SK-N-SH treated with all-trans-retinoic acid at 6 μM for 48 hours (cell line): Measurements from ENCODE around the gene METTL25.

ENCODE experiments used
- ATAC-seq: fragments of 200-7000 bp; cut with Tn5 transposase; 3 replicates; pipeline ENCODE4 v1.9.1; 2020; ENCODE audit warnings: mild to moderate bottlenecking, moderate library complexity
- ARNTL ChIP-seq: fragments of 450-650 bp; formaldehyde crosslinking; IDR thresholded peaks from 2 replicates; pipeline ENCODE4 v1.5.0; 2020; ENCODE audit warnings: low read depth, mild to moderate bottlenecking, moderate library complexity, borderline replicate concordance
- BACH2 ChIP-seq: fragments of 250-450 bp; sonication (Bioruptor Pico); IDR thresholded peaks from 2 replicates; pipeline ENCODE4 v1.9.0; 2021; ENCODE audit warnings: mild to moderate bottlenecking, borderline replicate concordance
- CREB5 ChIP-seq: fragments of 250-450 bp; sonication (Bioruptor Pico); IDR thresholded peaks from 2 replicates; pipeline ENCODE4 v1.5.1; 2020; ENCODE audit warnings: low read depth, mild to moderate bottlenecking, moderate library complexity
- CSRNP3 ChIP-seq: fragments of 250-450 bp; sonication (Bioruptor Pico); IDR thresholded peaks from 2 replicates; pipeline ENCODE4 v1.5.1; 2021; ENCODE audit warnings: mild to moderate bottlenecking, moderate library complexity
- ESRRG ChIP-seq: fragments of 250-450 bp; sonication (Bioruptor Pico); IDR thresholded peaks from 2 replicates; pipeline ENCODE4 v1.6.1; 2021; ENCODE audit warnings: mild to moderate bottlenecking
- ISL1 ChIP-seq: fragments of 250-450 bp; sonication (Bioruptor Pico); IDR thresholded peaks from 2 replicates; pipeline ENCODE4 v2.1.2; 2022; ENCODE audit warnings: mild to moderate bottlenecking, moderate library complexity
- PPARA ChIP-seq: fragments of 250-450 bp; sonication (Bioruptor Pico); IDR thresholded peaks from 2 replicates; pipeline ENCODE4 v1.5.0; 2020; ENCODE audit warnings: mild to moderate bottlenecking, borderline replicate concordance
- RARB ChIP-seq: fragments of 250-450 bp; sonication (Bioruptor Pico); IDR thresholded peaks from 2 replicates; pipeline ENCODE4 v1.8.0; 2021; ENCODE audit warnings: mild to moderate bottlenecking, moderate library complexity
- SNAI2 ChIP-seq: fragments of 250-450 bp; sonication (Bioruptor Pico); IDR thresholded peaks from 2 replicates; pipeline ENCODE4 v1.5.0; 2020; ENCODE audit warnings: mild to moderate bottlenecking, moderate library complexity
- TCF4 ChIP-seq: fragments of 250-450 bp; sonication (Bioruptor Pico); IDR thresholded peaks from 2 replicates; pipeline ENCODE4 v1.8.0; 2021; ENCODE audit warnings: mild to moderate bottlenecking, moderate library complexity, borderline replicate concordance
- TOX ChIP-seq: fragments of 250-450 bp; sonication (Bioruptor Pico); IDR thresholded peaks from 2 replicates; pipeline ENCODE4 v1.8.0; 2021; ENCODE audit warnings: mild to moderate bottlenecking, moderate library complexity, borderline replicate concordance
- TSHZ2 ChIP-seq: fragments of 250-450 bp; sonication (Bioruptor Pico); IDR thresholded peaks from 2 replicates; pipeline ENCODE4 v1.5.0; 2020; ENCODE audit warnings: mild to moderate bottlenecking, moderate library complexity
- ZFP3 ChIP-seq: fragments of 250-450 bp; sonication (Bioruptor Pico); IDR thresholded peaks from 2 replicates; pipeline ENCODE4 v1.5.0; 2020; ENCODE audit warnings: mild to moderate bottlenecking, moderate library complexity
- ZFP30 ChIP-seq: fragments of 450-650 bp; formaldehyde crosslinking; IDR thresholded peaks from 2 replicates; pipeline ENCODE4 v1.5.0; 2022; ENCODE audit warnings: mild to moderate bottlenecking, moderate library complexity
- ZNF565 ChIP-seq: fragments of 450-650 bp; formaldehyde crosslinking; conservative IDR thresholded peaks from 2 replicates; pipeline ENCODE4 v1.5.0; 2020; ENCODE audit warnings: low read depth, mild to moderate bottlenecking, moderate library complexity
- ZNF8 ChIP-seq: fragments of 450-650 bp; formaldehyde crosslinking; IDR thresholded peaks from 2 replicates; pipeline ENCODE4 v1.5.0; 2020; ENCODE audit warnings: mild to moderate bottlenecking, moderate library complexity
- TF ChIP-seq, protein P1 (sequence below): fragments of 250-450 bp; sonication (Bioruptor Pico); IDR thresholded peaks from 2 replicates; pipeline ENCODE4 v1.8.0; 2020; ENCODE audit warnings: mild to moderate bottlenecking, moderate library complexity, borderline replicate concordance
- TF ChIP-seq, protein P2 (sequence below): fragments of 250-450 bp; sonication (Bioruptor Pico); IDR thresholded peaks from 2 replicates; pipeline ENCODE4 v1.8.0; 2021; ENCODE audit warnings: low read depth, mild to moderate bottlenecking, moderate library complexity, borderline replicate concordance

Gene METTL25

DNA sequence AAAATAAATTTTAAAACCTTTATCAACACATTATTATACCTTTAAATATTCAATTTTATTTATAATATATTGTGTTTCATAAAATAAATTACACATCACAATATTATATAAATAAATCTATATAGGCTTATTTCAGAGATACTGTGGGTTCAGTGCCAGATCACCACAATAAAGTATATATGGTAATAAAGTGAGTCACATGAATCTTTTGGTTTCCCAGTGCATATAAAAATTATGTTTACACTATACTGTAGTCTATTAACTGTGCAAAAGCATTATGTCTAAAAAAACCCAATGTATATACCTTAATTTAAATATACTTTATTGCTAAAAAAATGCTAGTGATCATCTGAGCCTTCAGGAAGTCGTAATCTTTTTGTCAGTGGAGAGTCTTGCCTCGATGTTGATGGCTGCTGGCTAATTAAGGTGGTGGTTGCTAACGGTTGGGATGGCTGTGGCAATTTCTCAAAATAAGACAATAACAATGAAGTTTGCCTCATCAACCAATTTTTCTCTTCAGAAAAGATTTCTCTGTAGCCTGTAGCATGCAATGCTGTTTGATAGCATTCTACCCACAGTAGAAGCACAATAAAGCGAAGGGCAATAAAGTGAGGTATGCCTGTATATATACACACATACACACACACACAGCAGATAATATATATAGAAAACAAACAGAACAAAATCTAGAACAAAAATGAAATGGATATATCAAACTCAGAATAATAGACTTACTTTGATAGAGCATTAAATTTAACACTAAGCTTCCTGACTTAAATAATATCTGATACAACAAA is 32.6 kb upstream of the METTL25 start:
- no peak for ATAC-seq
- TF ChIP-seq ZFP30 = no peak
- TF ChIP-seq PPARA (CRISPR knock-in tag) = no peak
- TF ChIP-seq, protein P1, sequence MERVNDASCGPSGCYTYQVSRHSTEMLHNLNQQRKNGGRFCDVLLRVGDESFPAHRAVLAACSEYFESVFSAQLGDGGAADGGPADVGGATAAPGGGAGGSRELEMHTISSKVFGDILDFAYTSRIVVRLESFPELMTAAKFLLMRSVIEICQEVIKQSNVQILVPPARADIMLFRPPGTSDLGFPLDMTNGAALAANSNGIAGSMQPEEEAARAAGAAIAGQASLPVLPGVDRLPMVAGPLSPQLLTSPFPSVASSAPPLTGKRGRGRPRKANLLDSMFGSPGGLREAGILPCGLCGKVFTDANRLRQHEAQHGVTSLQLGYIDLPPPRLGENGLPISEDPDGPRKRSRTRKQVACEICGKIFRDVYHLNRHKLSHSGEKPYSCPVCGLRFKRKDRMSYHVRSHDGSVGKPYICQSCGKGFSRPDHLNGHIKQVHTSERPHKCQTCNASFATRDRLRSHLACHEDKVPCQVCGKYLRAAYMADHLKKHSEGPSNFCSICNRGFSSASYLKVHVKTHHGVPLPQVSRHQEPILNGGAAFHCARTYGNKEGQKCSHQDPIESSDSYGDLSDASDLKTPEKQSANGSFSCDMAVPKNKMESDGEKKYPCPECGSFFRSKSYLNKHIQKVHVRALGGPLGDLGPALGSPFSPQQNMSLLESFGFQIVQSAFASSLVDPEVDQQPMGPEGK (CRISPR knock-in tag) = no peak
- no peak for TF ChIP-seq CREB5 (CRISPR knock-in tag)
- TF ChIP-seq ZFP3 (CRISPR knock-in tag) = no peak
- TF ChIP-seq BACH2 (CRISPR knock-in tag) = no peak
- TF ChIP-seq, protein P2, sequence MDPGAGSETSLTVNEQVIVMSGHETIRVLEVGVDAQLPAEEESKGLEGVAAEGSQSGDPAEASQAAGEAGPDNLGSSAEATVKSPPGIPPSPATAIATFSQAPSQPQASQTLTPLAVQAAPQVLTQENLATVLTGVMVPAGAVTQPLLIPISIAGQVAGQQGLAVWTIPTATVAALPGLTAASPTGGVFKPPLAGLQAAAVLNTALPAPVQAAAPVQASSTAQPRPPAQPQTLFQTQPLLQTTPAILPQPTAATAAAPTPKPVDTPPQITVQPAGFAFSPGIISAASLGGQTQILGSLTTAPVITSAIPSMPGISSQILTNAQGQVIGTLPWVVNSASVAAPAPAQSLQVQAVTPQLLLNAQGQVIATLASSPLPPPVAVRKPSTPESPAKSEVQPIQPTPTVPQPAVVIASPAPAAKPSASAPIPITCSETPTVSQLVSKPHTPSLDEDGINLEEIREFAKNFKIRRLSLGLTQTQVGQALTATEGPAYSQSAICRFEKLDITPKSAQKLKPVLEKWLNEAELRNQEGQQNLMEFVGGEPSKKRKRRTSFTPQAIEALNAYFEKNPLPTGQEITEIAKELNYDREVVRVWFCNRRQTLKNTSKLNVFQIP (CRISPR knock-in tag) = no peak
- TF ChIP-seq ZNF8 = no peak
- no peak for TF ChIP-seq RARB (CRISPR knock-in tag)

GRCh38 chr12:82326905-82327503 is 31.3 kb upstream of the METTL25 start:
- TF ChIP-seq ARNTL (CRISPR knock-in tag) = no peak
- no peak for TF ChIP-seq PPARA (CRISPR knock-in tag)
- TF ChIP-seq ZNF565 (CRISPR knock-in tag) = no peak
- TF ChIP-seq SNAI2 (CRISPR knock-in tag) = no peak
- TF ChIP-seq CREB5 (CRISPR knock-in tag) = no peak
- no peak for TF ChIP-seq TSHZ2 (CRISPR knock-in tag)
- no peak for TF ChIP-seq TOX
- no peak for TF ChIP-seq ESRRG (CRISPR knock-in tag)
- no peak for TF ChIP-seq ISL1
- TF ChIP-seq, protein P2 (CRISPR knock-in tag) = no peak
- TF ChIP-seq, protein P1 (CRISPR knock-in tag) = no peak
- no peak for TF ChIP-seq TCF4 (CRISPR knock-in tag)
- TF ChIP-seq CSRNP3 (CRISPR knock-in tag) = no peak
- TF ChIP-seq, all 23 proteins: peak for 0
- peak; percentile 61; the same call in 2 of the 3 replicates for ATAC-seq
